GM12864 (cell line): ENCODE data around the gene OR51M1.

Experiments
- DNase-seq: peaks from one replicate; pipeline ENCODE4 v3.0.0-alpha.2; 2011; ENCODE audit warnings: low read depth
- H3K4me3 ChIP-seq: 2 replicates; pipeline ENCODE4 v1.5.1; 2011; ENCODE audit warnings: mild to moderate bottlenecking, low read depth, low read length, control low read depth
- CTCF ChIP-seq: IDR thresholded peaks from 2 replicates; pipeline ENCODE4 v1.5.1; 2011; ENCODE audit warnings: low read depth, mild to moderate bottlenecking, moderate library complexity, low read length, control low read depth, inconsistent platforms; ENCODE audit errors: missing control alignments

The OR51M1 gene

GRCh38 chr11:5390210-5390609 is 6.6 kb downstream of the OR51M1 start:
- DNase-seq = no peak
- peak; percentile 20 for TF ChIP-seq CTCF
- H3K4me3 ChIP-seq = no peak overlapping the region

GRCh38 chr11:5394091-5394490 is 10.5 kb downstream of the OR51M1 start:
- no peak for DNase-seq
- no peak for TF ChIP-seq CTCF

GRCh38 chr11:5398936-5399335 is 15.3 kb downstream of the OR51M1 start:
- TF ChIP-seq CTCF = no peak
- DNase-seq = no peak

More at GRCh38 chr11:5394091-5394490, 10.5 kb downstream of the OR51M1 start:
- H3K4me3 ChIP-seq = no peak overlapping the region

GRCh38 chr11:5405173-5405572 is 21.6 kb downstream of the OR51M1 start:
- no peak for DNase-seq
- no peak overlapping the region for H3K4me3 ChIP-seq
- no peak for TF ChIP-seq CTCF

More at GRCh38 chr11:5398936-5399335, 15.3 kb downstream of the OR51M1 start:
- H3K4me3 ChIP-seq = no peak overlapping the region

- no peak overlapping the region for H3K4me3 ChIP-seq
- TF ChIP-seq CTCF = no peak
- no peak for DNase-seq
These were observed 37.4 kb downstream of the OR51M1 start for GRCh38 chr11:5420993-5421392.

GRCh38 chr11:5421811-5422210 is 38.2 kb downstream of the OR51M1 start, which contains the start of gene OR51Q1:
TSS of gene OR51Q1 (plus strand) at chr11:5422111. CDS start at chr11:5422201, 90 bp downstream.
- no peak for DNase-seq
- H3K4me3 ChIP-seq = no peak within 1 kb of the TSS
- no peak for TF ChIP-seq CTCF

GRCh38 chr11:5423131-5423530 is 39.5 kb downstream of the OR51M1 start:
- H3K4me3 ChIP-seq = no peak overlapping the region
- no peak for DNase-seq
- no peak for TF ChIP-seq CTCF
